ENCODE results near the gene TCF4.

- no peak for TF ChIP-seq CTCF (IDR thresholded peaks at IDR 0.05; ENCODE audit: insufficient read depth, low read length)
- TF ChIP-seq POLR2AphosphoS5 (IDR thresholded peaks at IDR 0.05; ENCODE audit: low read depth), result no peak
- no peak for TF ChIP-seq GABPA (IDR thresholded peaks at IDR 0.05; ENCODE audit: low read depth)
- TF ChIP-seq REST (IDR thresholded peaks at IDR 0.05; ENCODE audit: insufficient replicate concordance, low read depth), result no peak
- no peak for TF ChIP-seq SPI1 (IDR thresholded peaks at IDR 0.05; ENCODE audit: borderline replicate concordance, low read depth)
Observed at GRCh38 chr18:55264108-55264507, 323.9 kb downstream of the TCF4 start.

Measured in HL-60 (cell line).